Measurements from ENCODE around the gene NSG1. TPM values are rescaled to one million over a fixed set of nuclear protein-coding genes. Genes with fewer than 3 reads are reported as not detected.

The NSG1 gene
- total RNA-seq, 1 donor from 2014 or later: not detected

GRCh38 chr4:4443821-4444220 is 56.9 kb downstream of the NSG1 start:
- intact Hi-C loops (cut with micrococcal nuclease): no loop called here
- peaks cover 20% of the 10 kb centered on the region for H3K36me3 Mint-ChIP-seq (ENCODE audit: low read depth)
- DNase-seq (no peak), ATAC-seq (ENCODE audit: low read depth) (no peak)
- H3K4me1 Mint-ChIP-seq: no peaks in the 10 kb centered on the region
- no peaks in the 10 kb centered on the region for H3K27me3 Mint-ChIP-seq
- no peaks in the 10 kb centered on the region for H3K9me3 Mint-ChIP-seq
- no peak overlapping the region for H3K27ac Mint-ChIP-seq
- CTCF ChIA-PET: no interaction called here
- TF ChIP-seq CTCF (IDR thresholded peaks at IDR 0.05): no peak
- POLR2A ChIA-PET: no interaction called here
- H3K4me3 Mint-ChIP-seq: no peak overlapping the region

- POLR2A ChIA-PET: no interaction called here
- CTCF ChIA-PET: no interaction called here
- no peak overlapping the region for H3K27ac Mint-ChIP-seq
These were observed 59.5 kb downstream of the NSG1 start for GRCh38 chr4:4446434-4446833.

GRCh38 chr4:4455210-4455865 is 68.4 kb downstream of the NSG1 start:
- no peak overlapping the region for H3K4me3 Mint-ChIP-seq
- no peak overlapping the region for H3K27ac Mint-ChIP-seq
- peaks cover 10% of the 10 kb centered on the region for H3K4me1 Mint-ChIP-seq
- POLR2A ChIA-PET: no interaction called here
- peak; percentile 25 for ATAC-seq (ENCODE audit: low read depth)
- no peaks in the 10 kb centered on the region for H3K9me3 Mint-ChIP-seq
- peaks cover 76% of the 10 kb centered on the region for H3K36me3 Mint-ChIP-seq (ENCODE audit: low read depth)
- CTCF ChIA-PET: no interaction called here
- intact Hi-C loops (cut with micrococcal nuclease): no loop called here
- TF ChIP-seq CTCF (IDR thresholded peaks at IDR 0.05): no peak
- DNase-seq: no peak
- no peaks in the 10 kb centered on the region for H3K27me3 Mint-ChIP-seq

More at GRCh38 chr4:4446434-4446833, 59.5 kb downstream of the NSG1 start:
- DNase-seq (no peak), ATAC-seq (ENCODE audit: low read depth) (no peak)
- H3K36me3 Mint-ChIP-seq (ENCODE audit: low read depth): peaks cover 17% of the 10 kb centered on the region
- no peaks in the 10 kb centered on the region for H3K9me3 Mint-ChIP-seq
- no peaks in the 10 kb centered on the region for H3K27me3 Mint-ChIP-seq
- intact Hi-C loops (cut with micrococcal nuclease): no loop called here
- no peak for TF ChIP-seq CTCF (IDR thresholded peaks at IDR 0.05)
- H3K4me3 Mint-ChIP-seq: no peak overlapping the region
- H3K4me1 Mint-ChIP-seq: peaks cover 3% of the 10 kb centered on the region

GRCh38 chr4:4456351-4456750 is 69.4 kb downstream of the NSG1 start:
- Mint-ChIP-seq H3K4me3 (no peak overlapping the region), H3K27ac (no peak overlapping the region), H3K4me1 (peaks cover 10% of the 10 kb centered on the region), H3K27me3 (no peaks in the 10 kb centered on the region), H3K9me3 (no peaks in the 10 kb centered on the region), H3K36me3 (ENCODE audit: low read depth) (peaks cover 76% of the 10 kb centered on the region)
- no peak for TF ChIP-seq CTCF (IDR thresholded peaks at IDR 0.05)
- ATAC-seq (ENCODE audit: low read depth) (no peak), DNase-seq (no peak)
- CTCF ChIA-PET: no interaction called here
- intact Hi-C loops (cut with micrococcal nuclease): no loop called here
- POLR2A ChIA-PET: no interaction called here

- H3K27ac Mint-ChIP-seq: no peak overlapping the region
- ChIA-PET POLR2A (no interaction called here), CTCF (no interaction called here)
- peaks cover 73% of the 10 kb centered on the region for H3K36me3 Mint-ChIP-seq (ENCODE audit: low read depth)
- intact Hi-C loops (cut with micrococcal nuclease): no loop called here
- no peak overlapping the region for H3K4me3 Mint-ChIP-seq
- H3K27me3 Mint-ChIP-seq: no peaks in the 10 kb centered on the region
- no peaks in the 10 kb centered on the region for H3K9me3 Mint-ChIP-seq
- no peak for TF ChIP-seq CTCF (IDR thresholded peaks at IDR 0.05)
- no peak for ATAC-seq (ENCODE audit: low read depth)
- peaks cover 10% of the 10 kb centered on the region for H3K4me1 Mint-ChIP-seq
- no peak for DNase-seq
These were observed 70.1 kb downstream of the NSG1 start for GRCh38 chr4:4456816-4457578.
